Neutrophil (primary cell): ENCODE data around the gene EOMES.

Source experiments
- H3K27ac ChIP-seq: fragments of 200-600 bp; sonication (generic); 2 replicates; pipeline ENCODE4 v1.5.1; 2016; ENCODE audit warnings: mild to moderate bottlenecking, moderate library complexity
- H3K27me3 ChIP-seq: fragments of 200-600 bp; sonication (generic); 2 replicates; pipeline ENCODE4 v1.6.0; 2016; ENCODE audit warnings: mild to moderate bottlenecking
- H3K36me3 ChIP-seq: fragments of 200-600 bp; sonication (generic); 2 replicates; pipeline ENCODE4 v1.5.1; 2017
- H3K4me1 ChIP-seq, 2 experiments: fragments of 200-600 bp in 1 of 2; sonication (generic) in 1 of 2; 1 replicate in 1 of 2; 2 replicates in 1 of 2; pipeline versions ENCODE4 v1.5.1 to v1.6.1; 2013 to 2016; ENCODE audit warnings: low read depth in 1 of 2, low read length in 1 of 2, mild to moderate bottlenecking in 1 of 2, moderate library complexity in 1 of 2; ENCODE audit not compliant: control insufficient read depth in 1 of 2, insufficient read depth in 1 of 2
- H3K4me3 ChIP-seq, 2 experiments: fragments of 200-600 bp in 1 of 2; sonication (generic) in 1 of 2; 1 replicate in 1 of 2; 2 replicates in 1 of 2; pipeline ENCODE4 v1.5.1; 2013 to 2016; ENCODE audit warnings: low read depth in 1 of 2, low read length in 1 of 2, mild to moderate bottlenecking in 1 of 2, moderate library complexity in 1 of 2
- H3K9me3 ChIP-seq: fragments of 200-600 bp; sonication (generic); 2 replicates; pipeline ENCODE4 v1.5.1; 2016
- TF ChIP-seq, protein P1 (sequence below): fragments of 200-600 bp; sonication (generic); IDR thresholded peaks from 2 replicates; pipeline ENCODE4 v1.5.1; 2016; ENCODE audit warnings: antibody characterized with exemption

EOMES gene

GRCh38 chr3:27718459-27718858 is 3.7 kb downstream of the EOMES start:
- no peak overlapping the region for H3K4me3 ChIP-seq
- peaks cover 16 to 27% of the 10 kb centered on the region in 2 experiments for H3K4me1 ChIP-seq
- TF ChIP-seq, protein P1, sequence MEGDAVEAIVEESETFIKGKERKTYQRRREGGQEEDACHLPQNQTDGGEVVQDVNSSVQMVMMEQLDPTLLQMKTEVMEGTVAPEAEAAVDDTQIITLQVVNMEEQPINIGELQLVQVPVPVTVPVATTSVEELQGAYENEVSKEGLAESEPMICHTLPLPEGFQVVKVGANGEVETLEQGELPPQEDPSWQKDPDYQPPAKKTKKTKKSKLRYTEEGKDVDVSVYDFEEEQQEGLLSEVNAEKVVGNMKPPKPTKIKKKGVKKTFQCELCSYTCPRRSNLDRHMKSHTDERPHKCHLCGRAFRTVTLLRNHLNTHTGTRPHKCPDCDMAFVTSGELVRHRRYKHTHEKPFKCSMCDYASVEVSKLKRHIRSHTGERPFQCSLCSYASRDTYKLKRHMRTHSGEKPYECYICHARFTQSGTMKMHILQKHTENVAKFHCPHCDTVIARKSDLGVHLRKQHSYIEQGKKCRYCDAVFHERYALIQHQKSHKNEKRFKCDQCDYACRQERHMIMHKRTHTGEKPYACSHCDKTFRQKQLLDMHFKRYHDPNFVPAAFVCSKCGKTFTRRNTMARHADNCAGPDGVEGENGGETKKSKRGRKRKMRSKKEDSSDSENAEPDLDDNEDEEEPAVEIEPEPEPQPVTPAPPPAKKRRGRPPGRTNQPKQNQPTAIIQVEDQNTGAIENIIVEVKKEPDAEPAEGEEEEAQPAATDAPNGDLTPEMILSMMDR: no peak
- no peaks in the 10 kb centered on the region for H3K9me3 ChIP-seq
- H3K36me3 ChIP-seq: no peaks in the 10 kb centered on the region
- no peak overlapping the region for H3K27ac ChIP-seq
- peaks cover 100% of the 10 kb centered on the region for H3K27me3 ChIP-seq

DNA sequence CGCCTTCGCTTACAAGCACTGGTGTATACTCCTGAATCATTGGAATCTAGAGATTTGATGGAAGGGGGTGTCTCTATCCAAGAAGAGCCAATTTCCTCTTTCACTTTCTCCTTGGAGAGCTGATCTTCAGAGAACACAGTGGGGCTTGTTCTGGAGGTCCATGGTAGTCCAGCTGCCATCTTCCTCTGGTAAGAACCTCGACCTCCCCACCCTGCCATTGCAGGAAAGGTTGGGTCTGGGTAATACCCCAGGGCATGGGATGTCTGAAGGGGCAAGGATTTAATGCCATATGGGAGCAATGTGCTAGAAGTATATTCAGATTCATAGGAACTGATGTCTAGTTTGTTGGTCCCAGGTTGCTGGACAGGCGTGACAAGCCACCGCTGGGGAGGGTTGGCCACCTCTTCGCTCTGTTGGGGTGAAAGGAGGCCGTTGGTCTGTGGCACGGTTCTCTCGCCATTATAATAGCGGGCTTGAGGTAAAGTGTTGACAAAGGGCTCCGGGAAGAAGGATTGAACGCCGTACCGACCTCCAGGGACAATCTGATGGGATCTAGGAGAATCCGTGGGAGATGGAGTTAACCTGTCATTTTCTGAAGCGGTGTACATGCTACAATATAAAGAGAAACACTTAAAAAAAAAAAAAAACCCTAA is 4.8 kb downstream of the EOMES start:
- H3K27ac ChIP-seq: no peak overlapping the region
- H3K4me1 ChIP-seq: peaks cover 24 to 29% of the 10 kb centered on the region in 2 experiments
- peaks cover 100% of the 10 kb centered on the region for H3K27me3 ChIP-seq
- TF ChIP-seq, protein P1: no peak
- H3K36me3 ChIP-seq: no peaks in the 10 kb centered on the region
- H3K4me3 ChIP-seq: no peak overlapping the region
- no peaks in the 10 kb centered on the region for H3K9me3 ChIP-seq

DNA sequence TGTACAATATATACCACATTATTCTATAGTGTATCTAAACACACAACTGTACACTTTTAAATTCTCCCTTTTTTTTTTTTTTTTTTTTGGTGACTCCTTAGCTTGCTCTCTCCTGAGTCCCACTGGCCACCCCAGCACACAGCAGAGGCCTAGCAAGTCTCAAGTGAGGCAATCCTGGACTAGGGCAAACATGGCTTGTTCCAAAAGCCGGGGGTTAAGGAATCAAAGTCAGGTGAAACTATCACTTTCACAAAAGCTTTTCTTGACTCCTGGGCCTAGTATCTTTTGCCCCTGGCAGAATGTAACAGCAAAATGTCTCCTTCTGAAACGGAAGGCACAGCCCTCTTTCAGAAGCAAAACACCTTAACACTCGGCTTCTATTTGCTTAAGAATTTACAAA is 5.8 kb downstream of the EOMES start:
- Histone ChIP-seq H3K4me1 (peaks cover 17 to 24% of the 10 kb centered on the region in 2 experiments), H3K27ac (no peak overlapping the region), H3K9me3 (no peaks in the 10 kb centered on the region), H3K36me3 (no peaks in the 10 kb centered on the region), H3K27me3 (peaks cover 100% of the 10 kb centered on the region), H3K4me3 (no peak overlapping the region)
- TF ChIP-seq, protein P1: no peak

- Histone ChIP-seq H3K9me3 (no peaks in the 10 kb centered on the region), H3K27me3 (peaks cover 100% of the 10 kb centered on the region), H3K4me1 (peaks cover 14 to 20% of the 10 kb centered on the region in 2 experiments)
Measured at GRCh38 chr3:27715863-27716262, 6.3 kb downstream of the EOMES start.

DNA sequence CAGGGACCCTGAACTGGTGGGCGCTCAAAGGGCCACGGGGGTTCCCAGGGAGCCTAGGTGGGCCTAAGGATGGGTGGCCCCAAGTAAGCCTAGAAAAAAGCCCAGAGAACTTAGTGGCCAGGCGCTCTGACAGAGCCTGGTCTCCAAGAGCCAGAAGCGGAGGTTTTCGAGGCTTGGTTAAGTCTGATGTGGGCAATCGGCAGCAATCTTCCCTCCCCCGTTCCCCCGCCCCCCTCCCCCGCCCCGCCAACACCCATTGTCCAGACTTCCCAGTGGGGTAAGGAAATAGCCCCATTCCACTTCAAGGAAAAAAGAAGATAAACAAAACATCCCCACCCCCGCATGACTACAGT is 6.7 kb downstream of the EOMES start:
- Histone ChIP-seq H3K27me3 (peaks cover 100% of the 10 kb centered on the region), H3K36me3 (no peaks in the 10 kb centered on the region), H3K9me3 (no peaks in the 10 kb centered on the region), H3K27ac (no peak overlapping the region), H3K4me3 (no peak overlapping the region), H3K4me1 (peaks cover 13 to 18% of the 10 kb centered on the region in 2 experiments)
- TF ChIP-seq, protein P1: no peak

More at GRCh38 chr3:27715863-27716262, 6.3 kb downstream of the EOMES start:
- TF ChIP-seq, protein P1: no peak
- H3K27ac ChIP-seq: no peak overlapping the region
- no peak overlapping the region for H3K4me3 ChIP-seq
- no peaks in the 10 kb centered on the region for H3K36me3 ChIP-seq
